Measurements from ENCODE around the gene CDK17. TPM values are rescaled to one million over a fixed set of nuclear protein-coding genes. Genes with fewer than 3 reads are reported as not detected.

Gene CDK17
- total and polyA plus RNA-seq, 9 of the 15 experiments (the other 6 are each of a cell fraction or from before 2014, with no cell fraction given): 4.8 to 39.3 (median 21.6) TPM

GRCh38 chr12:96329545-96329944, 70.7 kb downstream of the CDK17 start (continued):
- TF ChIP-seq, protein P1, sequence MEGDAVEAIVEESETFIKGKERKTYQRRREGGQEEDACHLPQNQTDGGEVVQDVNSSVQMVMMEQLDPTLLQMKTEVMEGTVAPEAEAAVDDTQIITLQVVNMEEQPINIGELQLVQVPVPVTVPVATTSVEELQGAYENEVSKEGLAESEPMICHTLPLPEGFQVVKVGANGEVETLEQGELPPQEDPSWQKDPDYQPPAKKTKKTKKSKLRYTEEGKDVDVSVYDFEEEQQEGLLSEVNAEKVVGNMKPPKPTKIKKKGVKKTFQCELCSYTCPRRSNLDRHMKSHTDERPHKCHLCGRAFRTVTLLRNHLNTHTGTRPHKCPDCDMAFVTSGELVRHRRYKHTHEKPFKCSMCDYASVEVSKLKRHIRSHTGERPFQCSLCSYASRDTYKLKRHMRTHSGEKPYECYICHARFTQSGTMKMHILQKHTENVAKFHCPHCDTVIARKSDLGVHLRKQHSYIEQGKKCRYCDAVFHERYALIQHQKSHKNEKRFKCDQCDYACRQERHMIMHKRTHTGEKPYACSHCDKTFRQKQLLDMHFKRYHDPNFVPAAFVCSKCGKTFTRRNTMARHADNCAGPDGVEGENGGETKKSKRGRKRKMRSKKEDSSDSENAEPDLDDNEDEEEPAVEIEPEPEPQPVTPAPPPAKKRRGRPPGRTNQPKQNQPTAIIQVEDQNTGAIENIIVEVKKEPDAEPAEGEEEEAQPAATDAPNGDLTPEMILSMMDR (IDR thresholded peaks at IDR 0.05 in 2 of 3, conservative IDR thresholded peaks at IDR 0.05 in 1 of 3; ENCODE audit: insufficient read depth in 2 of 3, low read depth in 1 of 3, low read length in 3 of 3): no peak
- TF ChIP-seq RBM14 (IDR thresholded peaks at IDR 0.05; ENCODE audit: borderline replicate concordance, insufficient read depth, low read depth, low read length) (no peak), RBBP5 (IDR thresholded peaks at IDR 0.05; ENCODE audit: borderline replicate concordance, insufficient read depth, low read length, poor library complexity, severe bottlenecking) (no peak), NCOA1 (IDR thresholded peaks at IDR 0.05; ENCODE audit: low read depth) (no peak; the same call in 1 of the 2 replicates), PCBP1 (IDR thresholded peaks at IDR 0.05; ENCODE audit: low read depth, low read length, poor library complexity, severe bottlenecking) (no peak), HDAC1 (IDR thresholded peaks at IDR 0.05) (no peak), TFAP4 (CRISPR knock-in tag; IDR thresholded peaks at IDR 0.05; ENCODE audit: borderline replicate concordance) (no peak), SMAD2 (IDR thresholded peaks at IDR 0.05; ENCODE audit: low read depth, low read length) (no peak), ZNF79 (CRISPR knock-in tag; IDR thresholded peaks at IDR 0.05; ENCODE audit: low read depth) (no peak), ZNF311 (CRISPR knock-in tag; IDR thresholded peaks at IDR 0.05) (no peak), CBFB (CRISPR knock-in tag; IDR thresholded peaks at IDR 0.05) (no peak), EHMT2 (IDR thresholded peaks at IDR 0.05) (no peak), SREBF1 (IDR thresholded peaks at IDR 0.05; ENCODE audit: borderline replicate concordance, low read depth, low read length) (no peak), TSHZ1 (CRISPR knock-in tag; IDR thresholded peaks at IDR 0.05) (no peak)
- TF ChIP-seq, protein P2, sequence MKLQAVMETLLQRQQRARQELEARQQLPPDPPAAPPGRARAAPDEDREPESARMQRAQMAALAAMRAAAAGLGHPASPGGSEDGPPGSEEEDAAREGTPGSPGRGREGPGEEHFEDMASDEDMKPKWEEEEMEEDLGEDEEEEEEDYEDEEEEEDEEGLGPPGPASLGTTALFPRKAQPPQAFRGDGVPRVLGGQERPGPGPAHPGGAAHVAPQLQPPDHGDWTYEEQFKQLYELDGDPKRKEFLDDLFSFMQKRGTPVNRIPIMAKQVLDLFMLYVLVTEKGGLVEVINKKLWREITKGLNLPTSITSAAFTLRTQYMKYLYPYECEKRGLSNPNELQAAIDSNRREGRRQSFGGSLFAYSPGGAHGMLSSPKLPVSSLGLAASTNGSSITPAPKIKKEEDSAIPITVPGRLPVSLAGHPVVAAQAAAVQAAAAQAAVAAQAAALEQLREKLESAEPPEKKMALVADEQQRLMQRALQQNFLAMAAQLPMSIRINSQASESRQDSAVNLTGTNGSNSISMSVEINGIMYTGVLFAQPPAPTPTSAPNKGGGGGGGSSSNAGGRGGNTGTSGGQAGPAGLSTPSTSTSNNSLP (IDR thresholded peaks at IDR 0.05; ENCODE audit: borderline replicate concordance, low read depth, low read length): no peak
- TF ChIP-seq, protein P3, sequence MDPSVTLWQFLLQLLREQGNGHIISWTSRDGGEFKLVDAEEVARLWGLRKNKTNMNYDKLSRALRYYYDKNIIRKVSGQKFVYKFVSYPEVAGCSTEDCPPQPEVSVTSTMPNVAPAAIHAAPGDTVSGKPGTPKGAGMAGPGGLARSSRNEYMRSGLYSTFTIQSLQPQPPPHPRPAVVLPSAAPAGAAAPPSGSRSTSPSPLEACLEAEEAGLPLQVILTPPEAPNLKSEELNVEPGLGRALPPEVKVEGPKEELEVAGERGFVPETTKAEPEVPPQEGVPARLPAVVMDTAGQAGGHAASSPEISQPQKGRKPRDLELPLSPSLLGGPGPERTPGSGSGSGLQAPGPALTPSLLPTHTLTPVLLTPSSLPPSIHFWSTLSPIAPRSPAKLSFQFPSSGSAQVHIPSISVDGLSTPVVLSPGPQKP (CRISPR knock-in tag; IDR thresholded peaks at IDR 0.05): no peak
- TF ChIP-seq, protein P4, sequence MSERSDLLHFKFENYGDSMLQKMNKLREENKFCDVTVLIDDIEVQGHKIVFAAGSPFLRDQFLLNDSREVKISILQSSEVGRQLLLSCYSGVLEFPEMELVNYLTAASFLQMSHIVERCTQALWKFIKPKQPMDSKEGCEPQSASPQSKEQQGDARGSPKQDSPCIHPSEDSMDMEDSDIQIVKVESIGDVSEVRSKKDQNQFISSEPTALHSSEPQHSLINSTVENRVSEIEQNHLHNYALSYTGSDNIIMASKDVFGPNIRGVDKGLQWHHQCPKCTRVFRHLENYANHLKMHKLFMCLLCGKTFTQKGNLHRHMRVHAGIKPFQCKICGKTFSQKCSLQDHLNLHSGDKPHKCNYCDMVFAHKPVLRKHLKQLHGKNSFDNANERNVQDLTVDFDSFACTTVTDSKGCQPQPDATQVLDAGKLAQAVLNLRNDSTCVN (CRISPR knock-in tag; IDR thresholded peaks at IDR 0.05): no peak

Data from K562 (cell line).